DMS153 treated with DMSO at 0.1 percent for 48 hours (cell line): ENCODE measurements around the gene SHLD1.
A peak's percentile ranks its signal among the peaks of the same experiment; 100 is the strongest.

Experiments used
- DNase-seq: peaks from one replicate; lab custom pipeline; 2025; ENCODE audit not compliant: unreplicated experiment; lab: John Stamatoyannopoulos, UW

The SHLD1 gene

GRCh38 chr20:5844063-5844681, 94.0 kb downstream of the SHLD1 start:
- peak; percentile 31 for DNase-seq

DNA sequence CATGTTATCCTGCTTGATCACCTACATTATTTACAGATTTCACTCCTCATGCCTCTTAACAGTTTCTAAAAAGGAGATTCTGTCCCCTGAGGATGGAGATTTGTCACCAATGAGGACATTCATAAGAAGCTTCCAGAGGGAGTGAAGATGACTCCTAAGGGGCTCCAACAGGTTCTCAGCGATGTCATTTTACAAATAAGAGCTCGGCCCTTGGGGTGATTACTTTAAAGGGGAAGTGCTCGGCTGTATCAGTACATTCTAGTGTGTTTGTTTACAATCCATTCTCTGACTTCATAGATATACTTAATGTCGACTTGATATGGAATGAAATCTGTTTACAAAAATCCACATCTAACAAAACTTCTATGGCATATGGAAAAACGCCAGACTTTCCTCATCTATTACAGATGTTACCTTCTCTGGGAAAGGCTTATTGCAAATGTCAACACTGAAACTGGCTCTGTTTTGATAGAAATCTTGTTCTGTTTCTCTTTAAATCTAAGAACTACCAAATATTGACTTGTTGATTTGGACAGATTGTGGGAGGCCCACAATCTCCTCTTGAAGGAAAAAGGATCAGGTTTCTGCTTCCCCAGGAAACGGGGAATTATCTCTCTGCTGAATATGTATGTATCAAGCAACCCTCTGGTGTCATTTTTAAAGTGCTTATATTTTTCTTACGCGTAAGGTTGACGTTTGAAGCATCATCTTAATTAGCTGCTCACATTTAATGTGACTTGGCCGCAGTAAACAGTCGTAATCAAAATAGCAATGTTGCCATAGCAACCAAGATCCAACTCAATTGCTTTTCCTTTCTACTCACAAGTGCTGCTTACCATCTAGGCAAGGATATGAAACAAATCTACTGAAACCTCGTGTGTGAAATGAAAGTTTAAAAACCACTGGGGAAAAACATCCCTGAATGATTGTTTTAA, 95.7 kb downstream of the SHLD1 start:
- DNase-seq = peak; percentile 20

GRCh38 chr20:5848711-5849505, 98.7 kb downstream of the SHLD1 start:
- no peak for DNase-seq

GRCh38 chr20:5855939-5856338, 105.7 kb downstream of the SHLD1 start:
- DNase-seq = no peak

DNA sequence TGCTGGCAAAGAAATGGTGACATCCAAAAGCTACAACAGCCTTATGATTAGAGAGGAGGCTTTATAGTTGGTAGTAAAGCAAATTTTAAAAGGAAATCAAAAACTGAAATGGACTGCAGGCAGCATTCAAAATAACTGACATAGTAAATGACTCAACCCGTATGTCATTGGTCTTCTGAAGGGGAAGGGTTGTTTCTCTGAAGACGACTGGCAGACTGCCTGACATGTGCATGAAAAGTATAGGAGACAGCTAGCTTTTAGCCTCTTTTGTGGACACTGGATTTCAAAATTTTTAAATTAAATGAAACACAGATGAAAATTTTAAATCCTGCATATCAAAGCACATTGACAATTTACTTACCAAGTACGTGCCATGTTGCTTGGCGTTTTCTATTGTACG, 109.4 kb downstream of the SHLD1 start:
- no peak for DNase-seq

DNA sequence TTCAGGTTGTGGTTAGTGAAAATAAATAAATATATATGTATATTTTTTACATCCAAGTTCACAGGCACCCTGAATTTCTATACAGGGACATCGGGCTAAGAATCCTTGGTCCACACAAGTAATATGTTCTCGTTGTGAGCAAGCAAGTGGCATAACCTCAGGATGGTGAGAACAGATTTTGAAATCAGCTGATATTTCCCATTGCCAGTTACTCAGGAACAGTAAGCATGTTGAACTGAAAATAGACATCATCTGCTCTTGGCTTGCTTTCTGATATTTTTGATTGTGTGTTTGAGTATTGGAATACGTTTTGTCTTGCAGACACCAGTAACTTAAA, 112.5 kb downstream of the SHLD1 start:
- no peak for DNase-seq

- no peak for DNase-seq
Observed at GRCh38 chr20:5863040-5863833, 113.0 kb downstream of the SHLD1 start.

DNA sequence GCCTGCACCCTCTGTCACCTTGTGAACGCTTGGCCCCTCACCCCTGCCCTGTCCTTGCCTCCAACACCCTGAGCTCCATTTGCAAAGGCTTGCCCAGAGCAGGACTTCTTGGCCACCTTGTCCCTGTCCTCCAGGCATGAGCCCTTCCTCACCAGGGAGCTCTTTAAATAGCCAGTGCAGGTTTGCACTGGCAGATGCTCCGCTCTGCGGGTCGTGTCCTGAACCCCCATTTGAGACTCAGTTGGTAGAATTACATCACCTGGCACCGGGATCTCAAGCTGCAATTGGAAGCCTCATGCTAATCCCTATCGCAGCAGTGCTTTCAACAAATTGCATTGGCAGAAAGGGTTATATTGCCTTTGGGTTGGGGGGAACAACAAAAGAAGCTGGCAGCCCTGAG, 114.2 kb downstream of the SHLD1 start:
- DNase-seq = no peak

GRCh38 chr20:5864873-5865587, 114.8 kb downstream of the SHLD1 start:
- no peak for DNase-seq

DNA sequence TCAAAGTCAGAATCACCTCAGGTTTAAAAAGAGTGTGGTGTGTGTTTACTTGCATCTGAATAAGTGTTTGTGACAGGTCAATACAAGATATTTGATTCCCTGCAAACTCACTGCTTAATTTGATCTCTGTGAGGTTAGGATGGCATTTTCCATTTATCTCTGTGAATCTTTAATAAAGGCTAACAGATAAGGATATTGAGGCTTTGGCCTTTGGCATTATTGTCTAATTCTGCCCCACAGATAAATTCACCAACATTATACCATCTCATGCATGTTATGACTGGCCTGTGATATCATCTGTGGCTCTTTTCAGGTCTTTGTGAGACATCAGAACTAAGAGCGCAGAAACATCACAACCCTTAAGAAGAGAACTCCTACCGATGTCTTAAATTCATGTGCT, 115.4 kb downstream of the SHLD1 start:
- DNase-seq = no peak

GRCh38 chr20:5870568-5870981, 120.4 kb downstream of the SHLD1 start:
- DNase-seq = no peak

DNA sequence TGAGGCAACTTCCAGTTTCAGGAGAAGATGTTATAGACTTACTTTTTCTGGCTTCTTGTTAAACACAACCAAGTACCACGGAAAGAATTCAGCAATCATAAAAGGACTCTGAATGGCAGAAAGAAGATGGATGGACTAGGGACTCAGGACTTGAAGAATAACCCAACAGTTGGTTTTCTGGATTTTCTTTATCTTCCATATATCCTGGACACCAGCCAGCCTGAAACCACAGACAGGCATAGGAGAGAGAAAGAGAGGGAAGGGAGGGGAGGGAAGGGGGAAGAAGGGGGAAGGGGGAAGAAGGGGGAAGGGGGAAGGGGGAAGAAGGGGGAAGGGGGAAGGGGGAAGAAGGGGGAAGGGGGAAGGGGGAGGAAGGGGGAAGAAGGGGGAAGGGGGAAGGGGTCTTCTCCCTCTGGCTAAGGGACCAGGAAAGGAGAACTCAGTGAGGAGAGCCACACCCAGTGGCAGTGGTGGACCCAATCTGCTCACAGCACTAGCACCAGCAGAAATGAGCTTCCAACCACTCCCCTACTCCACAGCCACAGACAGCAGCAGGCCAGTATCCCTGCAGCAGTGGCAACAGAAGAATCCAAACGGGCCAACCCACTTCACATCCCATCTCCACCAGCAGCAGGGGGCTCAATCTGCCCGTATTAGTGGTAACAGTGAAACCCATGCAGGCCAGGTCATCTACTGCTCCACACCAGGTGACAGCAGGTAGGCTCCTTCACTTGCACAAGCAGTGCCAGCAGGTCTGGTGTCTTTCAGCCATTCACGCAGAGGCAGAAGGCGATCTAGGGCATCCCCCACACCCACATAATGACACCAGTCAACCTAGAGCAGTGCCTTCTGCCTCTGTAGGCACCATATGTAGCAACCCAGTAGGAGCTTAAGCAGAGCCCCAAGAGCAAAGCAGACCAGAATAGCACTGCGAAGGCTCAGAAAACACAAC, 121.5 kb downstream of the SHLD1 start:
- no peak for DNase-seq

- no peak for DNase-seq
Observed at GRCh38 chr20:5877128-5877527, 126.9 kb downstream of the SHLD1 start.

GRCh38 chr20:5880326-5880725, 130.1 kb downstream of the SHLD1 start:
- DNase-seq = no peak

DNA sequence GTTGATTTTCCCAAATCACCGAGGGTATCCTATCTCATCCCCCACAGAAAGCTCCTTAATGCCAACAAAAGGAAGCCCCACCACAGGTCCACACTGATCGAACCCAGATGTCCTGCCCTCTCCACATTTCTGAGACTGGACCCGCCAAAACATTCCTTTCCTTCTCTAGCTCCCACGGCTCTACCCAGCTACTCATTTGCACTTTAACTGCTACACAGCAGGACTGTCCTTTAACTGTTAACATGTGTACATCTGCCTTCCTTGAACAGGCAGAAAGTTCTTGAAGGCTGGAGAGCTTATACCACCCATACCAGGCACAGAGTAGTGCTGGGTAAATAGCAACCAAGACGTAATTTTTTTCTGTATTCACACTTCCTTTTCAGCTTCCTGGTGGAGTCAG, 131.5 kb downstream of the SHLD1 start:
- no peak for DNase-seq

DNA sequence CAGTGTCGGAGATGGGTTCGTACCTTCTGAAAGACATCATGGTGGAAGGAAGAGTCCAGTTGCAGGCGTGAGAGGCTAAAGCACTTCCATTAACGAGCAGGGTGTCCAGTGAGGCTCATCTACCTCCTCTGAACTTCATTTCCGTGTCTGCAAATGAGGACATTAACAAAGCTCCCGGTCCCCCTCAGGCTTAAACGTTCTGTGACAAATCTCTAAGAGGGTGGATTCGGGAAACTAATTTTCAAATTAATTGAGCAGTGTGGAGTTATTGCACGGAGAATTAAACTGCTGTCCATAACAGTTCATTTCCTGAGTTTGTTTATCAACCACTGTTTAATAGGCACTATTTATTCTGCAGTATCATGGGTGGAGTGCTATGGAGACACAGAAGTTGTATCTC, 132.0 kb downstream of the SHLD1 start:
- DNase-seq = peak; percentile 13

DNA sequence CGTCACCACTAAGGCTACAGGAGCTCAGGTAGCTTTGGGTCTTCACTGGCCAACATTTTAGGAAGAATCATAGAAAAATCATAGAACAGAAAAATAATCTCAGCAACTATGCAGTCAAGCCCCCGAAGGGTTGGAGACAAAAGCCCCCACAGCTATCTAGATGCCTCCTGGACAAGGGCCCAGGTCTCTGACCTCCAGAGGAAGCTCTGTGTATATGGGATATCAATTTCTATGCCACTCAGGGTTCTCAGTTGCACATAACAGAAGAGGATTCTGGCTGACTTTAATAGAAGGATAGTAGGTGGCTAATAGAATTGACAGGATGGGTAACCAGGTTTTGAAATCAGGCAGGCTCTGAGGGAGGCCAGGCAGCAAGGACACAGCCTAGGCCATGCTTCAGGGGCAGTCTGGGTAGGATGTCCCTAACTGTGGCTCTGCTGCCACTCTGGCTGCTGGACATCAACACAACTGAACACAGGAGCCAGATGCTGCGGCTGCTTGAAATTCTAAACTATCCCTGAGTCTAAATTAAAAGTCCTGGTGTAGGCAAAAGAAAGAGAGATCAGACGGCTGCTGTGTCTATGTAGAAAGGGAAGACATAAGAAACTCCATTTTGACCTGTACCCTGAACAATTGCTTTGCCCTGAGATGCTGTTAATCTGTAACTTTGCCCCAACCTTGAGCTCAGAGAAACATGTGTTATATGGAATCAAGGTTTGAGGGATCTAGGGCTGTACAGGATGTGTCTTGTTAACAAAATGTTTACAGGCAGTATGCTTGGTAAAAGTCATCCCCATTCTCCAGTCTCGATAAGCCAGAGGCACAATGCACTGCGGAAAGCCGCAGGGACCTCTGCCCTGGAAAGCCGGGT, 134.5 kb downstream of the SHLD1 start:
- no peak for DNase-seq

GRCh38 chr20:5885866-5886265, 135.7 kb downstream of the SHLD1 start:
- DNase-seq = no peak
